Ecto neural progenitor cell (in vitro differentiated cells): ENCODE data around the gene ARHGEF19.
A peak's percentile ranks its signal among the peaks of the same experiment; 100 is the strongest.
"Not testable (repeated sequence)": the region's sequence is repeated elsewhere in the genome, so short reads cannot be mapped to it uniquely, and the experiment has no call there.

Experiments
- DNase-seq: peaks from one replicate; pipeline ENCODE4 v3.0.0-alpha.2; 2018; ENCODE audit warnings: low spot score

The ARHGEF19 gene

GRCh38 chr1:16244650-16245285 lies 32.3 kb upstream of the ARHGEF19 start:
- no peak for DNase-seq

DNA sequence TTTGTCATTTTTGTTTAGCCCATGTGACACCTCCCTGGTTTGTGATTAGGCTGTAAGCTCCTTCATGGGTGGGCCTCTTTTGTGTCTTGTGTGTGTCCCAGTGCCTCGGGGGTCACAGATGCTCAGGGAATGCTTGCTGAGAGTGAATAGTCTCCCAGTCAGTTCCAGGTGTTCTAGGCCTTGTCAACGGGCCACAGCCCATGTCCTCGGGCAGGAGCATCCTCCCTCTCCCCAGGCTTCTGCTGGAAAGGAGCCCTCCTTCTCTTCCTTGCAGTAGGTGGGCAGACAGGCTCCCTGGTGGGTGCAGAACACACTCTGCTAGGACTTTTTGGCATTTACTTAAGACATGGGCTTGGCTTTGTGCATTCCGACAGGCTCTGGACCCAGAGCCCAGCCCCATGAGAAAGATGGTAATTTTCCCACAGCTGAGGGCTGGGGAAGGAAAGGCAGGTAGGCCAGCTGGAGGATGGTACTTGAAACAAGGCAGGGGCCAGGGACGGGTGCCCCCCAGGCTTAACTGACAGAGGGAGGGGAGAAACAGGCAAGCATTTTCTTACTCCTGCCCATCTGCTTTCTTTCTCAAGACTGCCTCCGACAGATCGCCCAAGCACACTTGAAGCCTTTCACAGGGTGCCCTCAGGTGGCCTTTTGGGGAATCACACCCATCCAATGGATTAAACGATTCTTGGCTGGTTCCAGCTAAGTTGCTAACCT lies 31.6 kb upstream of the ARHGEF19 start:
- peak; percentile 80 for DNase-seq

DNA sequence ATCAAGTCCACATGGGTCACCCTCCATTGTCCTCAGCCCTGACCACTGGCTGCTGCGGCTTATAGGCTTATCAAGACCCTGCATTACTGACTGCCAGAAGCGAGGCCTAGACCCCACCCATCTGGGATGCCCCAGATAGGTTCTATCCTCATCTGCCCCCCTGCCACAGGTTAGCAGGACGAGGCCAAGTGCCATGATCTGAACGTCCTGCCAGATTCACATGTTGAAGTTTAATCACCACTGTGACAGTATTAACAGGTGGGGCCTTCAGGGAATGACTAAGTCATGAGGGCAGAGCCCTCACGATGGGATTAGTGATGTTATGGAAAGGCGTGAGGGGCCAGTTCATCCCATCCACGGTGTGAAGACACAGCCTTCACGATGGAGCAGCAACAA lies 30.8 kb upstream of the ARHGEF19 start:
- no peak for DNase-seq

- DNase-seq: no peak
Observed at GRCh38 chr1:16242556-16243214, 30.2 kb upstream of the ARHGEF19 start.

DNA sequence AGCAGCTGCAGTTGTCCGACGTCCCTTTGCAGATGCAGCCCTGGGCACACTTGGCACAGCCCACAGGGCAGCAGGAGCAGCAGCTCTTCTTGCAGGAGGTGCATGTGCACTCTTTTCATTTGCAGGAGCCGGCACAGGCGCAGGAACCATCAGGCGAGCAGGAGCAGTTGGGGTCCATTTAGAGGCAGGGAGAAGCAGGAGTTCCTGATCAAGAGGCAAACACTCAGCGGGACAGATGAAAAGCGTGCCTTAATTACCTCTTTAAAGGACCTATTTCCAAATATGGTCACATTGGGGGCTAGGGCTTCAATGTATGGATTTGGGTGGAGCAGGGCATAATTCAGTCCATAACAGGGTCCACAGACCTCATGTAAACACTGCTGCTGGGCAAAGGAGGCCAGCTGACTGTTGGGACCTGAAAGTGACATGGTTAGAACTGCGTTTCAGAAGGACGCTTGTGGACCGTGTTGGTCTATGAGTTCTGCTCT lies 28.8 kb upstream of the ARHGEF19 start:
- DNase-seq: no peak

GRCh38 chr1:16239972-16240491 lies 27.6 kb upstream of the ARHGEF19 start:
- DNase-seq: no peak

GRCh38 chr1:16237343-16237830 lies 24.9 kb upstream of the ARHGEF19 start:
- DNase-seq: no peak

DNA sequence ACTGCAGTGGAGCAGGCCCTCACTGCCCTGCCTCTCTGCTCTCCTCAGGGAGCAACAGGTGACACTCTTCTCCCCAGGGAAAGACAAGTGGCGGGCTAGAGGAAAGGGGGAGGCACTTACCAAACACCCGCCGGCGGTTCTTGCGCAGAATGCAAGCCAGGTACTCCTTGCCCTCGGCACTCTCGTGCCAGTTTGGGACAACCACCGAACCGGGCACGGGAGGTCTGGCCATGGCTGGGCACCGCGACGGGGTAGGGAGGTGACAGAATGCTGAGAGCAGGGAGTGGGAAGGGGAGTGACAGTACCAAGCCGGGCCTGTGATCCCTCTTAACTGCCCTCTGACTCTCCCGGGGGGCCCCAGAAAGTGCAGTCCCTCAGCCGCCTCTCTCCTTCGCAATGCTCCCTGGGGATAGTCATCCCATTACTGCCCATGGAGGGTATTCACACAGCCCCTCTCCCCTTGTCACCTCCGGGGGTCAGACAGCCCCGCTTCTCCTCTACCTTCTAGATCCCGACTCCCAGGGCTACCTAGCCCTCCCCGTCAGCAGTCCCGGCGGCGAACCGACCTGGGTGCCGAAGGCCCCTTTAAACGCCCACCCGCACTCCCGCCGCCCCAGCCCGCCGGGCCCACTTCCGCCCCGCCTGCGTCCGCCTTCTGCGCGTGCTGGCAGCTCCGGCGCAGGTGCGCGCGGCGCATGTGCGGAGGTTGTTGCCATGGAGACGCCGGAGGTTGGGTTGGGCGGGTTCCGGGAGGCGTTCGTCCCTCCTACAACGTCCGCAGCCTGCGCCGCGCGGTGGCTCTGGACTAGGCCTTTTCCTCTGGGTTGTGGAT lies 24.3 kb upstream of the ARHGEF19 start, which contains the start of gene CPLANE2:
Gene CPLANE2 (minus strand): TSS at position 673 of the 832 bp plus-strand sequence. CDS start 441 bp downstream, at position 232.
- DNase-seq: peak; percentile 97

DNA sequence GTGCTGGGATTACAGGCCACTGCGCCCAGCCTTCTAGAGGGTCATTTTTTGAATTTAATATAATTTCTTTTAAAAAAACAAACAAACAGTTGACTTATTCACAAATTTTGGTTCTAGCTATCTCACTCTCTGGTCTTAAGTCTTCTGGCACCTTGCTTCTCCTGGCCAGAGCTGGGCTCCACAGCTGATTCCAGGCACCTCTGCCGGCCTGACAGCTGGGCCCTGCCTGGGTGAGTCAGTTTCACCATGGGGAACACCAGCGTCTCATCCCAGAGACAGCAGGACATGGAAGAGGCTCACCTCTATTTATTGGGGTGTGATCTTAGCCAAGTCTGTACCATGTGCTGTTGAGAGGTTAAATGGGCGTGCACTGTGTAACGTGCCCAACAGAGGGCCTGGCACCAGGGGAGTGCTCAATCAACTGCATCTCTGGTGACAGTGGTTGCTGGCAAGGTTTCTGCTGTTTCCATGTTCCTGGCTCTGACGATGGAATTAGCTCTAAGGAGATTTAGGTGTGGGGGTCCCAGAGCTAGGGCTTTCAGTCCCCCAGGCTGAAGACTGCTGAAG lies 23.6 kb upstream of the ARHGEF19 start:
- DNase-seq: no peak

DNA sequence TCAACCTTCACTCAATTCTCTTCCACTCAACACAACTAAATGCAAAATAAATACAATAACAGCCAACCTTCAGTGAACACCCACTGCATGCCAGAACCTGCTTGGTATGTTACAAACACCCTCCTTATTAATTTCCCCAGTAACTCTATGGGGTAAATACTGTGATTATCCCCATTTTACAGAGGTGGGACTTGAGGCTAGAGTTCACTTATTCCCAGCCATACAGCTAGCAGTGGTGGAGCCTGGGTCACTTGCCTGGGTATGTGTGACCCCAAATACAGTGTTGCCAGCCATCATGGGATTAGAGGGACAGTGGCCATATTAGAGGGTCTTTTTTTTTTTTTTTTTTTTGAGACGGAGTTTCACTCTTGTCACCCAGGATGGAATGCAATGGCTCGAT lies 22.9 kb upstream of the ARHGEF19 start:
- no peak for DNase-seq

GRCh38 chr1:16233431-16233830 lies 21.0 kb upstream of the ARHGEF19 start:
- peak; percentile 35 for DNase-seq

DNA sequence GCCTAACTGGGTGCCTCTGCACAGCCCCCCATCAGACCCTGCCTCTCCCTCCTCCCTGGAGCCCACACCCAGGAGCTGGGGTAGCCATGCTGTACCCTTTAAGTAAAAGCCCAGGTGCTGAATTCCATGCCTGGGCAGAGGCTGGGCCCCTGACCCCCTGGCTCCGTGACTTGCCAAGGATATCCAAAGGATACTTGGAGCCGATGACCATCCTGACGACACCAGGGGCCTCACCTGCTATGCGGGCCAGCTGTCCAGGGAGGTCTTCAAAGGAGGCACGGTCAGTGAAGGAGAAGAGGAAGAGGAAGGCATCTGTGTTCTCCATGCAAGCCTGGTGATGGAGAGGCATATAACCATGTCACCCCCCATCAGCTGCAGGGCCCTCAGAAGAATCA lies 19.9 kb upstream of the ARHGEF19 start:
- peak; percentile 26 for DNase-seq

- DNase-seq: no peak
Observed at GRCh38 chr1:16231331-16232315, 19.2 kb upstream of the ARHGEF19 start.

DNA sequence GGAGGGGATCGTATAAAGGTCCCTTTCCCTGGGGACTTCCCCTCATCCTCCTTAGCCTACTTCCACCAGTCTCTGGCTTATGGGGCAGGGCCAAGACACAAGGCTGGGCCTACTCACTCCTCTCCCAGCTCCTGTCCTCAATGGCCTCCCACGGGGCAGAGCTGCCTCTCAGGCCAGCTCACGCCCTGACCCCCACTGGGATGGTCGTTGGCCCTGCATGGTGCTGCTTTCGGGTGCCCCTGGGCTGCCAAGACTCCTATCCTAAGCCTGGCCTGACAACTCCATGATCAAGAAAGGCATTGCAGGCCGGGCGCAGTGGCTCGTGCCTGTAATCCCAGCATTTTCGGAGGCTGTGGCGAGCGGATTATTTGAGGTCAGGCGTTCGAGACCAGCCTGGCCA lies 18.3 kb upstream of the ARHGEF19 start:
- no peak for DNase-seq

- DNase-seq: no peak
Observed at GRCh38 chr1:16229976-16230740, 17.7 kb upstream of the ARHGEF19 start.

- DNase-seq: peak; percentile 73
Observed at GRCh38 chr1:16226490-16227179, 14.2 kb upstream of the ARHGEF19 start.

- DNase-seq: no peak
Observed at GRCh38 chr1:16226129-16226489, 13.7 kb upstream of the ARHGEF19 start.

DNA sequence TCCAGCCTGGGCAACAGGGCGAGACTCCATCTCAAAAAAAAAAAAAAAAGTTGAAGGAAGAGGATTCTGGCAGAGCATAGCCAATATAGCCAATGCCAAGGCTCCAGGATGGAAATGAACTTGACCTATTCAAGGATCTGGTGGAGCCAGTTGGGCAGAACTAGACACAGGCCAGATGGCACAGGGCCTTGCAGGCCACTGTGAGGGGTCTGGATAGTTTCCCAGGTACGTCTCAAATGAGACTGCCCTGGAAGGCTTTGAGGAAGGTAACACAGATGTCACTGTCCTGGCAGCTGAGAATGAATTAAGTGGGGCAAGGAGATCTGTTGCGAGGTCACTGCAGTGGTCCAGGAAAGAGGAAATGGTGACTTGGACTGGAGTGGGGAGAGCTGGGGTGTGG lies 12.0 kb upstream of the ARHGEF19 start:
- DNase-seq: no peak

DNA sequence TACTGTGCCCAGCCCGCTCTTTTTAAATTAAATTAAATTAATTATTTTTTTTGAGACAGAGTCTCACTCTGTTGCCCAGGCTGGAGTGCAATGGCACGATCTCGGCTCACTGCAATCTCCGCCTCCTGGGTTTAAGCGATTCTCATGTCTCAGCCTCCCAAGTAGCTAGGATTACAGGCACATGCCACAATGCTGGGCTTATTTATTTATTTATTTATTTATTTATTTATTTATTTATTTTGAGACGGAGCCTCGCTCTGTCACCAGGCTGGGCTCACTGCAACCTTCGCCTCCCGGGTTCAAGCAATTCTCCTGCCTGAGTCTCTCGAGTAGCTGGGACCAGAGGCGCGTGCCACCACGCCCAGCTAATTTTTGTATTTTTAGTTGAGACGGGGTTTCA lies 10.3 kb upstream of the ARHGEF19 start:
- not testable (repeated sequence) for DNase-seq
